Activated T-cell treated with anti-CD3 and anti-CD28 coated beads for 1 hour (primary cell): ENCODE measurements around the gene SPANXA1.
"Not testable (repeated sequence)": the region's sequence is repeated elsewhere in the genome, so short reads cannot be mapped to it uniquely, and the experiment has no call there.

Experiments used
- DNase-seq: peaks from one replicate; pipeline ENCODE4 v3.0.0-alpha.2; 2020; ENCODE audit warnings: low read depth

The SPANXA1 gene

GRCh38 chrX:141584638-141585037 is at the start of gene SPANXA1:
Gene SPANXA1, minus strand, starts transcription at chrX:141584738. Its CDS starts 60 bp downstream, at chrX:141584678.
- DNase-seq = not testable (repeated sequence)

GRCh38 chrX:141632124-141632523 is 47.6 kb upstream of the SPANXA1 start:
- no peak for DNase-seq

GRCh38 chrX:141619336-141619735 is 34.8 kb upstream of the SPANXA1 start:
- no peak for DNase-seq

- DNase-seq = no peak
Measured at GRCh38 chrX:141609111-141609510, 24.6 kb upstream of the SPANXA1 start.

GRCh38 chrX:141589408-141589807 is 4.9 kb upstream of the SPANXA1 start, which contains the start of gene SPANXA2:
Gene SPANXA2, plus strand, starts transcription at chrX:141589708. Its CDS starts 60 bp downstream, at chrX:141589768.
- DNase-seq = not testable (repeated sequence)

- DNase-seq = not testable (repeated sequence)
Measured at GRCh38 chrX:141542551-141542950, 42.0 kb downstream of the SPANXA1 start.
